Suprapubic skin (tissue), 4 donors: ENCODE data around the gene IL17REL. TPM values are rescaled to one million over a fixed set of nuclear protein-coding genes. Genes with fewer than 3 reads are reported as not detected.
"Not testable (repeated sequence)": the region's sequence is repeated elsewhere in the genome, so short reads cannot be mapped to it uniquely, and the experiment has no call there.

Experiments used
- DNase-seq, 2 donors: peaks; one replicate each; pipeline ENCODE4 v3.0.0-alpha.2; 2019; ENCODE audit warnings: low spot score in 2 of 2
- H3K27ac ChIP-seq: fragments of 200-600 bp; sonication (generic); one replicate; pipeline ENCODE4 v1.5.1; 2019
- H3K27me3 ChIP-seq: fragments of 200-600 bp; sonication (generic); one replicate; pipeline ENCODE4 v1.5.1; 2019
- H3K36me3 ChIP-seq: fragments of 200-600 bp; sonication (generic); one replicate; pipeline ENCODE4 v1.5.1; 2019
- H3K4me1 ChIP-seq: fragments of 200-600 bp; sonication (generic); one replicate; pipeline ENCODE4 v1.5.1; 2019
- H3K4me3 ChIP-seq: fragments of 200-600 bp; sonication (generic); one replicate; pipeline ENCODE4 v1.5.1; 2019; ENCODE audit warnings: mild to moderate bottlenecking
- H3K9me3 ChIP-seq: fragments of 200-600 bp; sonication (generic); one replicate; pipeline ENCODE4 v1.5.1; 2019
- CTCF ChIP-seq, 2 donors: fragments of 200-600 bp in 1 of 2; fragments of 450-650 bp in 1 of 2; sonication (generic) in 1 of 2; IDR thresholded peaks; one replicate each; pipeline ENCODE4 v1.5.1; 2016 to 2019; ENCODE audit warnings: antibody characterized with exemption in 2 of 2, mild to moderate bottlenecking in 1 of 2, moderate library complexity in 1 of 2
- EP300 ChIP-seq: sonication (generic); formaldehyde crosslinking; IDR thresholded peaks from one replicate; pipeline ENCODE4 v1.6.1; 2017; ENCODE audit warnings: antibody characterized with exemption
- POLR2A ChIP-seq, 2 donors: fragments of 450-650 bp; IDR thresholded peaks; one replicate each; pipeline ENCODE4 v1.6.1; 2017; ENCODE audit warnings: antibody characterized with exemption in 2 of 2, mild to moderate bottlenecking in 2 of 2, moderate library complexity in 2 of 2
- POLR2AphosphoS5 ChIP-seq, 3 donors: sonication (generic); formaldehyde crosslinking; IDR thresholded peaks; one replicate each; pipeline ENCODE4 v1.6.1; 2017; ENCODE audit warnings: antibody characterized with exemption in 3 of 3
- WGBS: methylation state at CpG from one replicate; pipeline ENCODE4 v1.1.5; 2018; 5-methylcytosine and 5-hydroxymethylcytosine counted together
- total RNA-seq, 4 donors: library from RNA; depleted of rRNA; stranded (reverse); fragments of >200 nt; gene quantifications; one replicate each; pipeline ENCODE4 v1.1.0, GENCODE V29; 2016

IL17REL gene
- total RNA-seq, 4 donors from 2014 or later: not detected

- H3K4me3 ChIP-seq: no peak overlapping the region
- DNase-seq: no peak
- H3K36me3 ChIP-seq: no peaks in the 10 kb centered on the region
- no peak for TF ChIP-seq CTCF (IDR thresholded peaks at IDR 0.05)
- WGBS: 92% methylated on average over 6 of the region's 6 CpGs
- no peaks in the 10 kb centered on the region for H3K27me3 ChIP-seq
- H3K4me1 ChIP-seq: peaks cover 4% of the 10 kb centered on the region
- no peak overlapping the region for H3K27ac ChIP-seq
- H3K9me3 ChIP-seq: peaks cover 4% of the 10 kb centered on the region
Measured at GRCh38 chr22:49991167-49991566, 21.4 kb downstream of the IL17REL start.

- H3K27me3 ChIP-seq, H3K4me1 ChIP-seq, H3K36me3 ChIP-seq, H3K9me3 ChIP-seq, H3K4me3 ChIP-seq, H3K27ac ChIP-seq: not testable (repeated sequence)
- peak in 1 of 2 donors; percentile 74 for DNase-seq
- WGBS: 85% methylated on average over 10 of the region's 24 CpGs
Measured at GRCh38 chr22:49989826-49990225, 22.7 kb downstream of the IL17REL start.

GRCh38 chr22:49986325-49986724, 26.2 kb downstream of the IL17REL start:
- peaks cover 26% of the 10 kb centered on the region for H3K27me3 ChIP-seq
- 74% methylated on average over 2 of the region's 2 CpGs for WGBS

GRCh38 chr22:49983148-49984042, 29.2 kb downstream of the IL17REL start:
- peaks cover 7% of the 10 kb centered on the region for H3K4me1 ChIP-seq
- 23% methylated on average over 12 of the region's 90 CpGs for WGBS
- TF ChIP-seq EP300 (no peak), CTCF (IDR thresholded peaks at IDR 0.05) (peak in 1 of 2 donors; percentile 32)
- peaks cover 15% of the 10 kb centered on the region for H3K9me3 ChIP-seq
- peak in 1 of 2 donors; percentile 72 for DNase-seq
- no peak overlapping the region for H3K27ac ChIP-seq
- H3K27me3 ChIP-seq: peaks cover 26% of the 10 kb centered on the region
- no peaks in the 10 kb centered on the region for H3K36me3 ChIP-seq
- H3K4me3 ChIP-seq: peak overlapping the region; percentile 32

More at GRCh38 chr22:49986325-49986724, 26.2 kb downstream of the IL17REL start:
- DNase-seq: no peak
- Histone ChIP-seq H3K4me1 (peaks cover 7% of the 10 kb centered on the region), H3K4me3 (no peak overlapping the region), H3K36me3 (no peaks in the 10 kb centered on the region), H3K9me3 (peaks cover 5% of the 10 kb centered on the region), H3K27ac (no peak overlapping the region)
- TF ChIP-seq POLR2AphosphoS5 (IDR thresholded peaks at IDR 0.05): no peak
- no peak for TF ChIP-seq CTCF (IDR thresholded peaks at IDR 0.05)
- TF ChIP-seq EP300: no peak
- no peak for TF ChIP-seq POLR2A (IDR thresholded peaks at IDR 0.05)

- not testable (repeated sequence) for DNase-seq, H3K4me3 ChIP-seq, H3K36me3 ChIP-seq, H3K4me1 ChIP-seq, H3K27ac ChIP-seq
- 97% methylated on average over 7 of the region's 7 CpGs for WGBS
- H3K9me3 ChIP-seq: peaks cover 15% of the 10 kb centered on the region
- H3K27me3 ChIP-seq: peaks cover 26% of the 10 kb centered on the region
Measured at GRCh38 chr22:49981799-49982198, 30.8 kb downstream of the IL17REL start.

GRCh38 chr22:49979587-49980264, 32.8 kb downstream of the IL17REL start:
- no peak for TF ChIP-seq POLR2A (IDR thresholded peaks at IDR 0.05)
- TF ChIP-seq CTCF (IDR thresholded peaks at IDR 0.05): peak; percentile 8 to 32
- TF ChIP-seq EP300: no peak
- no peak for TF ChIP-seq POLR2AphosphoS5 (IDR thresholded peaks at IDR 0.05)
- peaks cover 10% of the 10 kb centered on the region for H3K9me3 ChIP-seq
- peaks cover 24% of the 10 kb centered on the region for H3K27me3 ChIP-seq
- no peak overlapping the region for H3K27ac ChIP-seq
- no peak for DNase-seq
- peaks cover 12% of the 10 kb centered on the region for H3K4me1 ChIP-seq
- H3K4me3 ChIP-seq: no peak overlapping the region
- WGBS: 52% methylated on average over 7 of the region's 7 CpGs
- H3K36me3 ChIP-seq: no peaks in the 10 kb centered on the region
